ENCODE results near the gene PDSS2. TPM values are rescaled to one million over a fixed set of nuclear protein-coding genes. Genes with fewer than 3 reads are reported as not detected.

The PDSS2 gene
- total RNA-seq, 2 donors from 2014 or later, result 12.2 to 16.2 TPM

DNA sequence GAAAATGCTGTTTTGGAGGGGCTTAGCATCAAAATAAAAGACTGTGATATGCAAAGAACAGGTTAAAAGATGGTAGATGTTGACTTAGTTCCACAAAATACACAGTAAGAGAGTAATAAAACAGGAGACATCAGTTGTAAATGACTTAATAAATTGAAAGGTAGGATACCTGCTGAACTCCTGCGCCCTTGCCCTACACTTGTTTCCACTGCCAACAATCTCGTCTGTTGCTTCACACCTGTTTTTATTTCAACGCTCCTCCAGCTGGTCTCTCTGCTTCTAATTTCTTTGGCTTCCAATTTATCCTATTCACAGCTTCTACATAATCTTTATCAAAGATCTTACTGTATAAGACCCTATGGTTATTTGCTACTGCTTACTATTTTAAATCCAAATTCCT, 228.1 kb downstream of the PDSS2 start:
- DNase-seq (ENCODE audit: low spot score) (no peak), ATAC-seq (no peak)
- Mint-ChIP-seq H3K36me3 (peaks cover 9% of the 10 kb centered on the region), H3K9me3 (no peaks in the 10 kb centered on the region), H3K27me3 (no peaks in the 10 kb centered on the region), H3K27ac (no peak overlapping the region), H3K4me3 (no peak overlapping the region), H3K4me1 (ENCODE audit: low read depth in 2 of 2) (no peaks in the 10 kb centered on the region)

DNA sequence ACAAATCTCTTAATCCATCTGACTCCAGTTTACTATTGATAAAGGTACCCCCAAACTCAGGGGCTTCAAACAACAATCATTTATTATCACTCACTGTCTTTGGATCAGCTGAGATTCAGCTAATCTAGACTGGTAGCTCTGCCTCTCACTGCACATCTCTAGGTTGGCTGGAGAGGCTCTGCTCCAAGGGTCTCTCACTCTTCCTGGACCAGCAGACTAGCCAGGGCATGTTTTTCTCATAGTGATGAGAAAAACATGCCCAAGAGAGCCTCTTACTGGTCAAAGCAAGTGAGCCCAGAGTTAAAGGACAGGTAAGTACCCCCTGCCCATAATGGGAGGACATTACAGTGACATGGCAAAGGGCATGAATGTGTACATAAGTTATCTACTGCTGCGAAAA, 228.9 kb downstream of the PDSS2 start:
- ATAC-seq (no peak), DNase-seq (ENCODE audit: low spot score) (no peak)
- H3K27ac Mint-ChIP-seq, result no peak overlapping the region
- H3K4me1 Mint-ChIP-seq (ENCODE audit: low read depth in 2 of 2), result no peaks in the 10 kb centered on the region
- H3K4me3 Mint-ChIP-seq, result no peak overlapping the region
- no peaks in the 10 kb centered on the region for H3K27me3 Mint-ChIP-seq
- peaks cover 3% of the 10 kb centered on the region for H3K36me3 Mint-ChIP-seq
- no peaks in the 10 kb centered on the region for H3K9me3 Mint-ChIP-seq

DNA sequence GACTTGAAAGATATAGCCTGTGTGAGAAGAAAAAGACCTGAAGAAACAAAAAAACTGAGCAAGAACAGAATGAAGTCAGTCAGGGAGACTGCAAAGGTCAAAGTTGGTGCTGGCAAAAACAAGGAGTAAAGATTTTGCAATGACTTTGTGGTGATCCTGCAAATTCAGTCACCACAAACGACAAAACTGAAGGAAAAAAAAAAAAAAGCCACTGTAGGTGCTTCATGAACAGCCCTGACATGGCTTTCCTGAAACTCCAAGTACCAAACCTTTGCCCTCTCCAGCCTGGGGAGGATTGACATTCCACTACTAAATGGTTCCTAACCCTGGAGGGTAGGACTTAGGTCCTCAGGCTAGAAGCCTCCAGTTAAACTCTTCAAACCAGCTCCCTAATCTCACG, 229.3 kb downstream of the PDSS2 start:
- H3K27ac Mint-ChIP-seq, result no peak overlapping the region

DNA sequence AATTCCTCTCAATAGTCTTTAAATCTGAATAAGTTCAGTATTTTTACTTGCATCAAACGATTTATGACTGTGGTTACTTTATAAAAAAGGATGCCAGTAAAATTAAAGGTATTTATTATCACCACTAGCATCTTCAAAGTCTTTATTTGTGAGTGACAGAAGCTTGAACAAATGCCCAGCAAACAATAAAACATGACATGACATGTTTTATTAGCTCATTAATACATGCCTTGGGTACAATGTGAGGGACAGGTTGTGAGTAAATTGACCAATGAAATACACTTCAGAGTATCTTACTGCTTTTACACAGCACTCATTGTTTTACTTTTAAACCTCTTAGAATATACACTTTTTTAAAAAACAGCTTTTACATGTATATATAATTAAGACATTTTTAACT, 230.6 kb downstream of the PDSS2 start:
- DNase-seq (ENCODE audit: low spot score), result no peak
- no peak for ATAC-seq
- no peak overlapping the region for H3K27ac Mint-ChIP-seq

More for the DNA sequence above, 229.3 kb downstream of the PDSS2 start:
- ATAC-seq (no peak), DNase-seq (ENCODE audit: low spot score) (no peak)
- Mint-ChIP-seq H3K4me3 (no peak overlapping the region), H3K36me3 (no peaks in the 10 kb centered on the region), H3K4me1 (ENCODE audit: low read depth in 2 of 2) (no peaks in the 10 kb centered on the region), H3K27me3 (no peaks in the 10 kb centered on the region), H3K9me3 (no peaks in the 10 kb centered on the region)

DNA sequence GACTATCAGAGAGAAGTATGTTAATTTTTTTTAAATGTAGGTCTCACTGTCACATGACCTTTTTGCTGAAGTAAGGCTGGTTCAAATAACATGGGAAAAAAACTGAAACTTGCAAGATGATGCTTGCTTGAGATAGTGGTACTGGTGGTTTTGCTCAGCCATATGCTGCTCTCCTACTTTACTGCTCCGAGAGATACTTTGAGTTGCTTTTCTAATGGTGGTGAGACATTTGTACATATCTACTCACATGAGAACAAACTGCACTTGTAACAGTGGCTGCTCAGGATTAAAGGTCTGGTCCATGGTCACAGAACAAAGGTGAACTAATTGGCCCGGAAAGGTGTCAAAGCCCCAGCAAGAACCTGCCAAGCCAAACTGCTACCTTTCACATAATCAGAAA, 237.8 kb downstream of the PDSS2 start:
- ATAC-seq, result no peak
- H3K27ac Mint-ChIP-seq, result no peak overlapping the region
- no peaks in the 10 kb centered on the region for H3K27me3 Mint-ChIP-seq

More for the DNA sequence above, 230.6 kb downstream of the PDSS2 start:
- H3K9me3 Mint-ChIP-seq, result no peaks in the 10 kb centered on the region
- H3K4me1 Mint-ChIP-seq (ENCODE audit: low read depth in 2 of 2), result no peaks in the 10 kb centered on the region
- no peak overlapping the region for H3K4me3 Mint-ChIP-seq
- H3K27me3 Mint-ChIP-seq, result no peaks in the 10 kb centered on the region
- H3K36me3 Mint-ChIP-seq, result no peaks in the 10 kb centered on the region

DNA sequence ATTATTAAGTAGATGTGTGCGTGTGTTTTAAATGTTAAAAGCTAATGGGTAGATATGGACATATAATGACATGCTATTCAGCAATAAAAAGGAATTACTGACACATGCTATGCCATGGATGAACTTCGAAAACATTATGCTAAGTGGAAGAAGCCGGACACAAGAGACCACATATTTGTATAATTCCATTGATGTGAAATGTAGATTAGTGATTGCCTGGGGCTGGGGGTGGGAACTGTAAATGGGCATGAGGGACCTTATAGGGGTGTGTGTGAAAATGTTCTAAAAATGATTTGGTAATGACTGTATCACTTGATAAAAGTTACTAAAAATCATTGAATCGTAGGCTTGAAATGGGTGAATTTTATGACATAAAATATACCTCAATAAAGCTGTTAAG, 239.5 kb downstream of the PDSS2 start:
- H3K4me1 Mint-ChIP-seq (ENCODE audit: low read depth in 2 of 2), result peaks cover 0 to 4% of the 10 kb centered on the region in 2 donors
- DNase-seq (ENCODE audit: low spot score), result no peak

More for the DNA sequence above, 237.8 kb downstream of the PDSS2 start:
- Mint-ChIP-seq H3K4me1 (ENCODE audit: low read depth in 2 of 2) (peaks cover 0 to 4% of the 10 kb centered on the region in 2 donors), H3K9me3 (no peaks in the 10 kb centered on the region), H3K36me3 (no peaks in the 10 kb centered on the region), H3K4me3 (no peak overlapping the region)
- no peak for DNase-seq (ENCODE audit: low spot score)

DNA sequence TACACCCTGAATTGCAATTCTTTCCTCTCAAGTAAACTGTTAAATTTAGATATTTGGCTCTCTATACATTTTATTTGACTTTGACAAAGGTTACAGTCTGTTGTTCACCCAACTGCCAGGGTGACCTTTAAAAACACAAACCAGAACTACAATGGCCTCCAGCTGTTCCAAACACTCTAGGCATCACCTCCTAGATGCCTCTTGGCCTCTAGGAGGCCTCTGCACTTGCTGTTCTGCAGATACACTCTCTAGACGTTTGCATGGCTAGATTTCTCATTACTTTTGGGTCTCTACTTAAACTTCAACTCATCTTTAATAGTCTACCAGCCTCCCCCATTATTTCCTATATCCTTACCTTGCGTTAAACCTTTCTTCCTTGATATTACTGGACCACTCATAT, 241.2 kb downstream of the PDSS2 start:
- DNase-seq (ENCODE audit: low spot score) (no peak), ATAC-seq (no peak)
- H3K27me3 Mint-ChIP-seq, result no peaks in the 10 kb centered on the region
- H3K27ac Mint-ChIP-seq, result no peak overlapping the region
- H3K9me3 Mint-ChIP-seq, result no peaks in the 10 kb centered on the region
- no peaks in the 10 kb centered on the region for H3K36me3 Mint-ChIP-seq
- peaks cover 0 to 4% of the 10 kb centered on the region in 2 donors for H3K4me1 Mint-ChIP-seq (ENCODE audit: low read depth in 2 of 2)
- no peak overlapping the region for H3K4me3 Mint-ChIP-seq

More for the DNA sequence above, 239.5 kb downstream of the PDSS2 start:
- Mint-ChIP-seq H3K36me3 (no peaks in the 10 kb centered on the region), H3K9me3 (no peaks in the 10 kb centered on the region), H3K4me3 (no peak overlapping the region), H3K27me3 (no peaks in the 10 kb centered on the region), H3K27ac (no peak overlapping the region)
- no peak for ATAC-seq

DNA sequence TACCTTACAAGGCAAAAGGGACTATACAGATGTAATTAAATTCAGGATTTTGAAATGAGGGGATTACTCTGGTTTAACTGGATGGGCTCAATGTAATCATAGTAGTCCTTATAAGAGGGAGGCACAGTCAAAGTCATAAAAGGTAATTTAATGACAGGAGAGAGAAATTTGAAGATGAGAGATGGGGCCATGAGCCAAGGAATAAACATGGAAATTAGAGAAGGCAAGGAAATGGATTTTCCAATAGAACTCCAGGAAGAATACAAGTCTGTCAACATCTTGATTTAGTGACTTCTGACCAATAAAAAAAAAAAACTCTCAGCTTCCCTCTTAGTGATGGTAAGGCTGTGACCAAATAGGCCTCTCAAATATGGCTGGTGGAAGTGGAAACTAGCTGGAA, 242.1 kb downstream of the PDSS2 start:
- ATAC-seq, result no peak
- Mint-ChIP-seq H3K4me1 (ENCODE audit: low read depth in 2 of 2) (peaks cover 0 to 4% of the 10 kb centered on the region in 2 donors), H3K27me3 (no peaks in the 10 kb centered on the region)

DNA sequence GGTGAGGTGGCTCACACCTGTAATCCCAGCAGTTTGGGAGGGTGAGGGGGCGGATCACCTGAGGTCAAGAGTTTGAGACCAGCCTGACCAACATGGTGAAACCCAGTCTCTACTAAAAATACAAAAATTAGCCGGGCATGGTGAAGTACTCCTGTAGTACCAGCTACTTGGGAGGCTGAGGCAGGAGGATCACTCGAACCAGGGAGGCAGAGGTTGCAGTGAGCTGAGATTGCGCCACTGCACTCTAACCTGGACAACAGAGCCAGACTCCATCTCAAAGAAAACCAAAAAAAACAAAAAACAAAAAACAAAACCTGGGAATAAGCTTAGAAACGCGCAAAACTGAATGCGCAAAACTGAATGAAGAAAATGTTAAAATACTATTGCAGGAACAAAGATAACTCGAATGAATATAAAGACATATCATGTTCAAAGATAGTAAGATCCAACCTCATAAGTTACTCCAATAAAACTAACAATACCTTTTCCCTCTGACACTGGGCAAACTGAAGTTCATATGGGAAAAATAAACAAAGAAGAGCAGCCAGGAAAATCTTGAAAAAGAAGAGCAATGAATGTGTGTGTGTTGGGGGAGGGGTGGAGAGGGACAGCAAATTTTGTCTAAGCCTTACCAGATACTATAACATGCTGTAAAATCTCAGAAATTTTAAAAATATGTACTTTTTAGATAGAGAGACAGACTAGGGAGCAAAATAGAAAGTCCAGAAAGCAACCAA, 243.0 kb downstream of the PDSS2 start:
- H3K9me3 Mint-ChIP-seq, result no peaks in the 10 kb centered on the region
- ATAC-seq (no peak), DNase-seq (ENCODE audit: low spot score) (no peak)
- no peak overlapping the region for H3K4me3 Mint-ChIP-seq
- peaks cover 0 to under 1% of the 10 kb centered on the region in 2 donors for H3K4me1 Mint-ChIP-seq (ENCODE audit: low read depth in 2 of 2)
- no peak overlapping the region for H3K27ac Mint-ChIP-seq
- H3K27me3 Mint-ChIP-seq, result no peaks in the 10 kb centered on the region
- no peaks in the 10 kb centered on the region for H3K36me3 Mint-ChIP-seq

More for the DNA sequence above, 242.1 kb downstream of the PDSS2 start:
- no peak overlapping the region for H3K27ac Mint-ChIP-seq
- no peak overlapping the region for H3K4me3 Mint-ChIP-seq
- H3K36me3 Mint-ChIP-seq, result no peaks in the 10 kb centered on the region
- no peaks in the 10 kb centered on the region for H3K9me3 Mint-ChIP-seq
- no peak for DNase-seq (ENCODE audit: low spot score)

DNA sequence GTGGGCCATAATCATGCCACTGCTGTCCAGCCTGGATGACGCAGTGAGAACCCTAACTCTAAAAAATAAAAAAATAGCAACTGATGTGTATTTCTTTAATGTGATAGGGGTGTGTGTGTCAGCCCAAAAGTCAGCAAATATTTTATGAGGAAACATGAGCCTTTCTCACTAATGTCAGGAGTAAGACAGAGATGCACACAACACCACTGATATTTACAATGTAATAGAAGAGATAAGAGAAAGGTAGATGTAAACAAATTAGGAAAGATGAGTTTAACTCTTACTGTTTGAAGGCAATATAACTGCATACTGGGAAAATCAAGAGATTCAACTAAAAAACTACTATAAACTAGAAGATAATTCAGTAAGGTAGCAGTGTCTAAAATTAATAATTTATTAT, 244.0 kb downstream of the PDSS2 start:
- ATAC-seq, result no peak
- Mint-ChIP-seq H3K4me3 (no peak overlapping the region), H3K36me3 (no peaks in the 10 kb centered on the region), H3K27ac (no peak overlapping the region), H3K9me3 (no peaks in the 10 kb centered on the region), H3K4me1 (ENCODE audit: low read depth in 2 of 2) (no peaks in the 10 kb centered on the region), H3K27me3 (no peaks in the 10 kb centered on the region)
- DNase-seq (ENCODE audit: low spot score), result no peak

DNA sequence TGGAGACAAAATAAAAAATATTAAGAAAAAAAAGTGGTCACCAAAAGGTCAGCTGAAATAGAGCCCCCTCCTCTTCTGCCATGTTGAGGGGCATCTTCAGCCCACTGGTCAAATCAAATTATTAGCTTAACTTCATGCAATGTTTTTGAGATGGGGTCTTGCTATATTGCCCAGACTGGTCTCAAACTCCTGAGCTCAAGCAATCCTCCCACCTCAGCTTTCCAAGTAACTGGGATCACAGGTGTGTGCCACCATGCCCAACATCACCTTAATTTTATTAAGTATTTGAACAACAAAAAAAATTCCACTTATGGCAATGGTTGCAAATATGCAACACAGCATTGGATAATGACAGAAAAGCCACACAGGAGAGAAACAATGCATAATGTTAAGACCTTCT, 244.7 kb downstream of the PDSS2 start:
- H3K9me3 Mint-ChIP-seq, result no peaks in the 10 kb centered on the region
- no peaks in the 10 kb centered on the region for H3K4me1 Mint-ChIP-seq (ENCODE audit: low read depth in 2 of 2)
- DNase-seq (ENCODE audit: low spot score) (no peak), ATAC-seq (no peak)
- no peak overlapping the region for H3K4me3 Mint-ChIP-seq
- no peaks in the 10 kb centered on the region for H3K36me3 Mint-ChIP-seq
- no peaks in the 10 kb centered on the region for H3K27me3 Mint-ChIP-seq
- no peak overlapping the region for H3K27ac Mint-ChIP-seq

DNA sequence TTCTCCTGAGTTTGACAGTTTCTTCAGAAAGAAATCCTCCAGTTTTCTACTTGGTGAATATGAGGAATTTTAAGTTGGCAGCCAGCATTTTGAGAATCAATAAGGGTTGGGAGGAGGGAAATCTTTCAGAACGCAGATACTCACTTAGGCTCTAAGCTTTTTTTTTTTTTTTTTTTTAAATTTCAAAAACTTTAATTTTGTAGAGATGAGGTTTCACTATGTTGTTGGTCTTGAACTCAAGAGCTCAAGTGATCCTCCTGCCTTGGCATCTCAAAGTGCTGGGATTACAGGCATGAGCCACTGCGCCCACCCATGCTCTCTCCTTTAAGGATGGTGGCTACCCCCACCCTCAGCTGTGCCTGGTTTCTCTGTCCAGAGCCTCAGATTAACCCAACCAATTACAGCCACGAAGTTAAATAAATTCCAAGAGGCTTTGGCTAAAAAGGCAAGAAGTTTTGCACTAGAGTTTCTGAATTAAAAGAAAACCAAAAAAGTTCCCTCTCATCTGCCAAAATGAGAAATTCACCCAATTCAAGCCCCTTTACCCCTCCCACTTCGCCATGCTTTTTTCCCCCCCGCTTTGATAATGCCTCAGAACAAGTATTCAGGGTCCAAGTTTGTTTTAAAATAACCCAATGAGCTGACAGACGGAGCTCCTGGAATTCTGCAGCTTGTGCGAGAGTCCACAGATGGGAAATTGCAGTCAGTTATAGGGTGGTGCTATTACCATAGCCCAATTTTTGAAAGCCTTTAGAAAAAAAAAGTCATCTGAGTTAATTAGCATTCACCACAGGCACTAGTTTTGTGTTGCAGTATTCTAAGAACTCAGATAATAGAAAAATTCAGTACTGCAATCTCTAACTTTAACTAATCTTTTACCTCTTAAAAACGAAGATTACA, 249.7 kb downstream of the PDSS2 start:
- ATAC-seq (no peak), DNase-seq (ENCODE audit: low spot score) (no peak)
- H3K4me3 Mint-ChIP-seq, result no peak overlapping the region
- peaks cover under 1% of the 10 kb centered on the region for H3K9me3 Mint-ChIP-seq
- H3K4me1 Mint-ChIP-seq (ENCODE audit: low read depth in 2 of 2), result no peaks in the 10 kb centered on the region
- no peaks in the 10 kb centered on the region for H3K36me3 Mint-ChIP-seq
- H3K27ac Mint-ChIP-seq, result no peak overlapping the region
- no peaks in the 10 kb centered on the region for H3K27me3 Mint-ChIP-seq

DNA sequence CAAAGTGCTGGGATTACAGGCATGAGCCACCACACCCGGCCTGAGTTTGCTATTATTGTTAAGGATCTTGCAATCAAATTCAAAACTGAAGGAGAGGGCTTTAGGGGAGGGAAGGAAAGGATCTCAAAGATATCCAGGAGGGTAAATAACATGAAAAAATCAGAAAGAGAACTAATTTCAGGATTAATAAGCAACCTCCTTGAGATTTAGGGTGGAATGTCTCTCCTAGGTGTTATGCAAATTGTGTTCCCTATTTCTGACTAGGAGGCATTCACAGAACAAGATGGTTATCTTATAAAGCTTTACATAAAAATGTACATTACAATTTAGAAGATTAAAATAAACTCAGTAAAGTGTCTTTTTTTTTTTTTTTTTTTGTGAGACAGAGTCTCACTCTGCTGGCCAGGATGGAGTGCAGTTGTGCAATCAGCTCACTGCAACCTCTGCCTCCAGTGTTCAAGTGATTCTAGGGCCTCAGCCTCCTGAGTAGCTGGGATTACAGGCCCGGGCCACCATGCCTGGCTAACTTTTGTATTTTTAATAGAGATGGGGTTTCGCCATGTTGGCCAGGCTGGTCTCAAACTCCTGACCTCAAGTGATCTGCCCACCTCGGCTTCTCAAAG, 252.0 kb downstream of the PDSS2 start:
- H3K27me3 Mint-ChIP-seq, result no peaks in the 10 kb centered on the region

More for the DNA sequence above, 252.0 kb downstream of the PDSS2 start:
- no peaks in the 10 kb centered on the region for H3K4me1 Mint-ChIP-seq (ENCODE audit: low read depth in 2 of 2)
- no peak overlapping the region for H3K4me3 Mint-ChIP-seq
- H3K36me3 Mint-ChIP-seq, result no peaks in the 10 kb centered on the region
- ATAC-seq, result no peak
- no peak overlapping the region for H3K27ac Mint-ChIP-seq
- DNase-seq (ENCODE audit: low spot score), result no peak
- H3K9me3 Mint-ChIP-seq, result peaks cover 3% of the 10 kb centered on the region
